ENCODE data around the gene BRINP1. TPM values are rescaled to one million over a fixed set of nuclear protein-coding genes. Genes with fewer than 3 reads are reported as not detected.

The BRINP1 gene
- total and polyA plus RNA-seq, 3 donors from 2014 or later: 1.2 to 1.8 (median 1.7) TPM

DNA sequence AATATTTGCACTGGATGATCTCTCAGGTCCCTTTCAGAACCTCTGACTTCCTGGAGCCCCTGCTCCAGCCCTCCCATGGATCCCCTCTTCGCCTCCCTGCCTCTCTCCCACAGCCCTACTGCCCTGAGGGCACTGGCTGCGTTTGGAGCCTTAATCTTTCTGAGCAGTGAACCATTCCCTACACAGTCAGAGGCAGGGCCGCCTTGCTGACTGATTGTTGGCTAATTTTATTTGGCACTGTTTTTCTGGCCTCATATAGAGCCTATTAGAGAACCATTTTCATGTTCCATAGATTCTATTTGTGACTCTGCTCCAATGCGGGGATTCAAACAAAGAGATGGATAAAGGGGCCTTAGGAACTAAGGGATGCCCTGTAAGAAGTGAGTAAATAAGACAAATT, 91.1 kb downstream of the BRINP1 start:
- Histone ChIP-seq H3K36me3 (ENCODE audit: low read depth, missing control alignments) (no peaks in the 10 kb centered on the region), H3K27me3 (no peaks in the 10 kb centered on the region), H3K27ac (no peak overlapping the region), H3K4me3 (no peak overlapping the region), H3K4me1 (no peaks in the 10 kb centered on the region), H3K9me3 (no peaks in the 10 kb centered on the region)
- WGBS, 2 donors: 78 to 90% methylated on average over 4 of the region's 4 CpGs
- no peak for TF ChIP-seq CTCF (IDR thresholded peaks at IDR 0.05)
- TF ChIP-seq POLR2A (IDR thresholded peaks at IDR 0.05): no peak
- no peak for DNase-seq
- intact Hi-C loops (cut with DNase I; ENCODE audit: low total_unique reads): no loop called here

- no peaks in the 10 kb centered on the region for H3K36me3 ChIP-seq (ENCODE audit: low read depth, missing control alignments)
- WGBS, 2 donors: 39 to 50% methylated on average over 3 of the region's 3 CpGs
- no peaks in the 10 kb centered on the region for H3K27me3 ChIP-seq
- TF ChIP-seq CTCF (IDR thresholded peaks at IDR 0.05): no peak
- no peak for TF ChIP-seq POLR2A (IDR thresholded peaks at IDR 0.05)
- H3K27ac ChIP-seq: no peak overlapping the region
- no peaks in the 10 kb centered on the region for H3K4me1 ChIP-seq
- intact Hi-C loops (cut with DNase I; ENCODE audit: low total_unique reads): no loop called here
- H3K4me3 ChIP-seq: no peak overlapping the region
- no peaks in the 10 kb centered on the region for H3K9me3 ChIP-seq
- no peak for DNase-seq
Observed at GRCh38 chr9:119273984-119274665, 95.1 kb downstream of the BRINP1 start.

DNA sequence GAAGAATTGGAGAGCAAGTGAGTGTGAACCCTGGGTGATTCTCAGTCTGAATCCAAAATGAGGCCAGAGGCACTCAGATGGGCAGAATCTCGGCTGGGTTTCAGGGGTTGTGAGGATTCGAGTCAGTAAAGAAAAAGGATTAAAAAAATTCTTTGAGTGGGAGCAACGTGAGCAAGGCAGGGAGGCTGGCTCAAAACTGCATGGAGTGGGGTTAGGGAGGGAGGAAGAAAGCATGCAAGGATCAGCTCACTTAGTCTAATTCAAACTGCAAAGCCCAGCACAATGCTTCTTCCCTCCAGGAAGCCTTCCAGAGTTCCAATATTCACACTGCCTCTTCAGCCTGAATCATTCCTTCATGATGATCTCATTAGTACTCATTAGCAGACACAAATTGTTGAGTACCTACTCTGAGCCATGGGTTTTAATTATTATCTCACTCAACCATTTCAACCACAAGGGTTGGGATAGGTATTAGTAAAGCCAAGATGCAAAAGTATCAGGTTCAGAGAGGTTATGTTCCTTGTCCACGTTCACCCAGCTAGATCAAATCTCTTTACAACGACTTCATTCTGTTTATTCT, 95.8 kb downstream of the BRINP1 start:
- Histone ChIP-seq H3K4me3 (no peak overlapping the region), H3K9me3 (no peaks in the 10 kb centered on the region), H3K27me3 (no peaks in the 10 kb centered on the region), H3K36me3 (ENCODE audit: low read depth, missing control alignments) (no peaks in the 10 kb centered on the region), H3K4me1 (no peaks in the 10 kb centered on the region), H3K27ac (no peak overlapping the region)
- TF ChIP-seq POLR2A (IDR thresholded peaks at IDR 0.05): no peak
- no peak for TF ChIP-seq CTCF (IDR thresholded peaks at IDR 0.05)
- WGBS, 2 donors: 45 to 50% methylated on average over 5 of the region's 5 CpGs
- DNase-seq: no peak
- intact Hi-C loops (cut with DNase I; ENCODE audit: low total_unique reads): no loop called here

GRCh38 chr9:119272500-119273211, 96.6 kb downstream of the BRINP1 start:
- DNase-seq: no peak
- no peak for TF ChIP-seq CTCF (IDR thresholded peaks at IDR 0.05)
- Histone ChIP-seq H3K27ac (no peak overlapping the region), H3K4me1 (no peaks in the 10 kb centered on the region), H3K9me3 (no peaks in the 10 kb centered on the region), H3K4me3 (no peak overlapping the region), H3K27me3 (no peaks in the 10 kb centered on the region), H3K36me3 (ENCODE audit: low read depth, missing control alignments) (no peaks in the 10 kb centered on the region)
- intact Hi-C loops (cut with DNase I; ENCODE audit: low total_unique reads): no loop called here
- 51 to 53% methylated on average over 5 of the region's 5 CpGs for WGBS, 2 donors
